OCI-LY1 (cell line): ENCODE data around the gene FRS3.

Experiments used
- H2AFZ ChIP-seq: fragments of 200-600 bp; sonication (generic), shearing (Covaris generic); 2 replicates; pipeline ENCODE4 v1.6.0; 2014; ENCODE audit warnings: antibody characterized with exemption, mild to moderate bottlenecking, low read length
- H3F3A ChIP-seq: fragments of 200-600 bp; sonication (generic), shearing (Covaris generic); 2 replicates; pipeline ENCODE4 v1.6.0; 2014; ENCODE audit warnings: mild to moderate bottlenecking, antibody characterized with exemption, low read length, moderate library complexity; ENCODE audit not compliant: insufficient read depth
- H3K27ac ChIP-seq: fragments of 200-600 bp; sonication (generic); 2 replicates; pipeline ENCODE4 v1.5.1; 2014; ENCODE audit warnings: low read length, mixed run types, mild to moderate bottlenecking, low read depth; ENCODE audit not compliant: poor library complexity, severe bottlenecking
- H3K27me3 ChIP-seq: fragments of 200-600 bp; sonication (generic); 2 replicates; pipeline ENCODE4 v1.6.0; 2014; ENCODE audit warnings: antibody characterized with exemption, mild to moderate bottlenecking, low read length, moderate library complexity; ENCODE audit not compliant: insufficient read depth
- H3K36me3 ChIP-seq: fragments of 200-600 bp; sonication (generic); 2 replicates; pipeline ENCODE4 v1.6.1; 2014; ENCODE audit warnings: mild to moderate bottlenecking, antibody characterized with exemption, low read length, moderate library complexity, mixed read lengths; ENCODE audit not compliant: insufficient read depth
- H3K4me1 ChIP-seq: fragments of 200-600 bp; sonication (generic); 2 replicates; pipeline ENCODE4 v1.5.1; 2014; ENCODE audit warnings: mild to moderate bottlenecking, low read length, moderate library complexity; ENCODE audit not compliant: insufficient read depth, severe bottlenecking
- H3K4me2 ChIP-seq: fragments of 200-600 bp; sonication (generic), shearing (Covaris generic); 2 replicates; pipeline ENCODE4 v1.6.1; 2014; ENCODE audit warnings: low read length
- H3K4me3 ChIP-seq: fragments of 200-600 bp; sonication (generic); 2 replicates; pipeline ENCODE4 v1.5.1; 2014; ENCODE audit warnings: low read length, low read depth, mild to moderate bottlenecking, mixed read lengths; ENCODE audit not compliant: poor library complexity, severe bottlenecking
- H3K79me2 ChIP-seq: fragments of 200-600 bp; shearing (Covaris generic); 2 replicates; pipeline ENCODE4 v1.6.1; 2016; ENCODE audit warnings: mixed run types, low read length, mixed read lengths; ENCODE audit not compliant: insufficient read depth
- H3K9ac ChIP-seq: fragments of 200-600 bp; sonication (generic), shearing (Covaris generic); 2 replicates; pipeline ENCODE4 v1.6.1; 2014; ENCODE audit warnings: mild to moderate bottlenecking, low read length, mixed read lengths
- H3K9me2 ChIP-seq: fragments of 200-600 bp; sonication (generic), shearing (Covaris generic); 2 replicates; pipeline ENCODE4 v1.6.1; 2014; ENCODE audit warnings: low read depth, mild to moderate bottlenecking, low read length, mixed read lengths
- H3K9me3 ChIP-seq: fragments of 200-600 bp; shearing (Covaris generic); 2 replicates; pipeline ENCODE4 v1.6.1; 2014; ENCODE audit warnings: low read length, mixed read lengths
- H4K20me1 ChIP-seq: fragments of 200-600 bp; sonication (generic), shearing (Covaris generic); 2 replicates; pipeline ENCODE4 v1.6.0; 2016; ENCODE audit warnings: mild to moderate bottlenecking, low read length; ENCODE audit not compliant: insufficient read depth
- CTCF ChIP-seq: fragments of 200-600 bp; sonication (generic), shearing (Covaris generic); IDR thresholded peaks from 2 replicates; pipeline ENCODE4 v1.5.1; 2017; ENCODE audit warnings: mild to moderate bottlenecking, antibody characterized with exemption, low read length, moderate library complexity, mixed read lengths
- EZH2 ChIP-seq: fragments of 200-600 bp; sonication (generic), shearing (Covaris generic); IDR thresholded peaks from 2 replicates; pipeline ENCODE4 v1.8.0; 2017; ENCODE audit warnings: borderline replicate concordance, mixed run types, mild to moderate bottlenecking, antibody characterized with exemption, low read length, moderate library complexity, mixed read lengths

The FRS3 gene

GRCh38 chr6:41778895-41779294 is 805 bp downstream of the FRS3 start:
- peaks cover 6% of the 10 kb centered on the region; the same call in 1 of the 2 replicates for H3K36me3 ChIP-seq
- no peaks in the 10 kb centered on the region for H3K9me3 ChIP-seq
- peak overlapping the region; percentile 82 for H3K9ac ChIP-seq
- 0 out of 2 replicates have a peak, but pooled peaks cover 5% of the 10 kb centered on the region for H3K27me3 ChIP-seq
- TF ChIP-seq CTCF (no peak), EZH2 (no peak)
- H3K4me1 ChIP-seq: peaks cover 13% of the 10 kb centered on the region
- no peak overlapping the region for H3K27ac ChIP-seq
- no peaks in the 10 kb centered on the region for H3F3A ChIP-seq
- H4K20me1 ChIP-seq: no peaks in the 10 kb centered on the region
- H3K4me3 ChIP-seq: peak overlapping the region; percentile 66
- H3K79me2 ChIP-seq: no peaks in the 10 kb centered on the region
- H3K4me2 ChIP-seq: peak overlapping the region; percentile 95
- no peaks in the 10 kb centered on the region for H3K9me2 ChIP-seq
- H2AFZ ChIP-seq: no peak overlapping the region

- H3K4me3 ChIP-seq: no peak overlapping the region
- peaks cover 6% of the 10 kb centered on the region; the same call in 1 of the 2 replicates for H3K36me3 ChIP-seq
- 0 out of 2 replicates have a peak, but pooled peaks cover 5% of the 10 kb centered on the region for H3K27me3 ChIP-seq
- no peak overlapping the region for H2AFZ ChIP-seq
- no peak overlapping the region for H3K4me2 ChIP-seq
- H3K9ac ChIP-seq: no peak overlapping the region
- H4K20me1 ChIP-seq: no peaks in the 10 kb centered on the region
- no peaks in the 10 kb centered on the region for H3K79me2 ChIP-seq
- no peaks in the 10 kb centered on the region for H3F3A ChIP-seq
- H3K27ac ChIP-seq: no peak overlapping the region
- H3K9me2 ChIP-seq: no peaks in the 10 kb centered on the region
- no peak for TF ChIP-seq EZH2
- no peak for TF ChIP-seq CTCF
- no peaks in the 10 kb centered on the region for H3K9me3 ChIP-seq
- H3K4me1 ChIP-seq: peaks cover 13% of the 10 kb centered on the region
Measured at GRCh38 chr6:41777551-41778285, 2.0 kb downstream of the FRS3 start.

- no peaks in the 10 kb centered on the region for H3K9me2 ChIP-seq
- no peak overlapping the region for H3K27ac ChIP-seq
- H3K4me3 ChIP-seq: no peak overlapping the region
- H3K4me2 ChIP-seq: no peak overlapping the region
- H3K36me3 ChIP-seq: peaks cover 19% of the 10 kb centered on the region; the same call in 1 of the 2 replicates
- H3K79me2 ChIP-seq: no peaks in the 10 kb centered on the region
- no peak overlapping the region for H3K9ac ChIP-seq
- H3K4me1 ChIP-seq: peaks cover 8% of the 10 kb centered on the region
- H3K27me3 ChIP-seq: no peaks in the 10 kb centered on the region
- no peak for TF ChIP-seq EZH2
- no peak for TF ChIP-seq CTCF
- no peak overlapping the region for H2AFZ ChIP-seq
- no peaks in the 10 kb centered on the region for H4K20me1 ChIP-seq
- no peaks in the 10 kb centered on the region for H3K9me3 ChIP-seq
- no peaks in the 10 kb centered on the region for H3F3A ChIP-seq
Measured at GRCh38 chr6:41775293-41775882, 4.3 kb downstream of the FRS3 start.
